ENCODE results near the gene OR5D18.
"Not testable (repeated sequence)": the region's sequence is repeated elsewhere in the genome, so short reads cannot be mapped to it uniquely, and the experiment has no call there.

Gene OR5D18

GRCh38 chr11:55819330-55819729 lies at the start of gene OR5D18:
Gene OR5D18 (plus strand): TSS chr11:55819630. CDS start chr11:55819630, 0 bp downstream.
- DNase-seq, result no peak

- no peak for DNase-seq
These were observed 46.3 kb upstream of the OR5D18 start, which contains the start of gene OR5D13 for GRCh38 chr11:55773138-55773537. Gene OR5D13 (plus strand): TSS chr11:55773438. CDS start chr11:55773438, 0 bp downstream.

- no peak for DNase-seq
These were observed 27.8 kb upstream of the OR5D18 start for GRCh38 chr11:55791606-55792005.

GRCh38 chr11:55793321-55793720 lies 26.1 kb upstream of the OR5D18 start:
- no peak for DNase-seq

GRCh38 chr11:55795256-55795655 lies 24.2 kb upstream of the OR5D18 start, which contains the start of gene OR5D14:
Gene OR5D14 (plus strand): TSS chr11:55795556. CDS start chr11:55795556, 0 bp downstream.
- no peak for DNase-seq

GRCh38 chr11:55806248-55806647 lies 13.2 kb upstream of the OR5D18 start:
- DNase-seq, result no peak

- DNase-seq, result no peak
These were observed 8.4 kb upstream of the OR5D18 start, which contains the start of gene OR5L1 for GRCh38 chr11:55811067-55811466. Gene OR5L1 (plus strand): TSS chr11:55811367. CDS start chr11:55811467, 100 bp downstream.

GRCh38 chr11:55826919-55827318 lies 7.5 kb downstream of the OR5D18 start, which contains the start of gene OR5L2:
Gene OR5L2 (plus strand): TSS chr11:55827219. CDS start chr11:55827219, 0 bp downstream.
- DNase-seq, result no peak

- no peak for DNase-seq
These were observed 19.0 kb downstream of the OR5D18 start, which contains the start of gene OR5D16 for GRCh38 chr11:55838452-55838851. Gene OR5D16 (plus strand): TSS chr11:55838752. CDS start chr11:55838752, 0 bp downstream.

GRCh38 chr11:55847453-55847852 lies 28.0 kb downstream of the OR5D18 start:
- DNase-seq, result no peak

GRCh38 chr11:55849037-55849436 lies 29.6 kb downstream of the OR5D18 start:
- DNase-seq, result no peak

- no peak for DNase-seq
These were observed 32.7 kb downstream of the OR5D18 start for GRCh38 chr11:55852141-55852540.

GRCh38 chr11:55854704-55855103 lies 35.3 kb downstream of the OR5D18 start:
- DNase-seq, result no peak

- not testable (repeated sequence) for DNase-seq
These were observed 47.9 kb downstream of the OR5D18 start for GRCh38 chr11:55867354-55867753.

Measured in amygdala (tissue), 56 donors.